NT2/D1 (cell line): ENCODE data around the gene PGA4.
"Not testable (repeated sequence)": the region's sequence is repeated elsewhere in the genome, so short reads cannot be mapped to it uniquely, and the experiment has no call there.

Source experiments
- DNase-seq: peaks from one replicate; pipeline ENCODE4 v3.0.0-alpha.2; 2011; ENCODE audit warnings: low read depth, low spot score
- H3K27me3 ChIP-seq: 2 replicates; pipeline ENCODE4 v1.6.0; 2011; ENCODE audit warnings: mild to moderate bottlenecking; ENCODE audit not compliant: insufficient read length, insufficient read depth
- H3K36me3 ChIP-seq: 2 replicates; pipeline ENCODE4 v1.6.1; 2011; ENCODE audit warnings: mild to moderate bottlenecking, low read length, mixed read lengths; ENCODE audit not compliant: insufficient read depth, insufficient read length
- H3K4me1 ChIP-seq: 2 replicates; pipeline ENCODE4 v1.5.1; 2011; ENCODE audit not compliant: insufficient read depth, insufficient read length
- H3K4me3 ChIP-seq: 2 replicates; pipeline ENCODE4 v1.5.1; 2011; ENCODE audit warnings: low read depth; ENCODE audit not compliant: insufficient read length
- H3K9ac ChIP-seq: 2 replicates; pipeline ENCODE4 v1.6.0; 2011; ENCODE audit warnings: low read depth; ENCODE audit not compliant: insufficient read length
- H3K9me3 ChIP-seq: 2 replicates; pipeline ENCODE4 v1.5.1; 2011; ENCODE audit warnings: mild to moderate bottlenecking, low read length; ENCODE audit not compliant: insufficient read depth
- SUZ12 ChIP-seq: IDR thresholded peaks from 2 replicates; pipeline ENCODE4 v1.6.1; 2011; ENCODE audit not compliant: insufficient read length, insufficient read depth; ENCODE audit errors: extremely low read depth
- YY1 ChIP-seq: IDR thresholded peaks from 2 replicates; pipeline ENCODE4 v1.6.1; 2011; ENCODE audit not compliant: insufficient read length, insufficient read depth
- ZNF274 ChIP-seq: IDR thresholded peaks from 2 replicates; pipeline ENCODE4 v1.6.1; 2011; ENCODE audit warnings: mild to moderate bottlenecking, low read depth, low read length

PGA4 gene

GRCh38 chr11:61222047-61222446 lies at the start of gene PGA4:
PGA4 (plus strand) TSS chr11:61222347; CDS start chr11:61222401, 54 bp downstream.
- H3K4me3 ChIP-seq, DNase-seq, H3K36me3 ChIP-seq, H3K27me3 ChIP-seq, H3K9me3 ChIP-seq, H3K4me1 ChIP-seq, H3K9ac ChIP-seq: not testable (repeated sequence)

DNA sequence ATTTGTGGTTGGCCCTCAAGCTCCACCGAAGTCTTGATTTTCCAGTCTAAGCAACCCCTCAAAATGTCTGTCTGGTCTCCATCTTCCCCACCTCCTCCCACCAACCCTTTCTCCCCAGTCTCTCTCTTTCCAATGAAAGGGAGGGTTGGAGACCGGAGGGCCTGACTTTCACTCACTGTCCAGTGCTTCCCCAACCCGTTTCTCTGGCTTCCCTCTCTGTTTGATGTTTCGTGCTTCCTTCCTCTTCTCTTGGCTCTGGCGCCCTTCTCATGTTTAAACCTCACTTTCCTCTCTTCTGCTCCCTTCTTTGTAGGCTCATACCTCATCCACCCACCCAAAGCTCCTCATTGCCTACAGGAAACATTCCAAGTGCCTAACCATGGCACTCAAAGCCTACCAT lies 49.8 kb upstream of the PGA4 start:
- H3K4me1 ChIP-seq: no peaks in the 10 kb centered on the region
- H3K9ac ChIP-seq: no peak overlapping the region
- TF ChIP-seq ZNF274 (no peak), SUZ12 (no peak), YY1 (no peak)
- H3K4me3 ChIP-seq: no peak overlapping the region
- DNase-seq: no peak
- peaks cover 22% of the 10 kb centered on the region; the same call in 1 of the 2 replicates for H3K9me3 ChIP-seq
- H3K27me3 ChIP-seq: peaks cover 5% of the 10 kb centered on the region
- H3K36me3 ChIP-seq: no peaks in the 10 kb centered on the region

DNA sequence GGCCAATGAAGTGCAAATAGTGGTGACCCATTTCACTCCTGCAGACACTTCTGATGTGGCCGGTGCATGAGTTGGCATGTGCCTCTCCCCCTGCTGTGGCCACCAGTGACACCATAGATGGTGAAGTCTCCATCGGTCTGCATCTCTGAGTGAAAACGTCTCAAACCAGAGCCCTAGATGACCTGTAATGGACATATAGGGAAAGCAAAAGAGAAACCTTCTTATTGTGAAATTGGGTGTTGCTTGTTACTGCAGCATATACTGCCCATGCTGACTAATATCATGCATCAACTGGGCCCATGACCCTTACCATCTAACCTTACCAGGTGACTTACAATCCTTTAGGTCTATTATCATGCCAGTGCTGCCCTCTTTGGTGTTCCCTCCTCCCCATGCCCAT lies 49.3 kb upstream of the PGA4 start:
- DNase-seq: no peak
- Histone ChIP-seq H3K4me1 (no peaks in the 10 kb centered on the region), H3K4me3 (no peak overlapping the region), H3K9me3 (peaks cover 17% of the 10 kb centered on the region; the same call in 1 of the 2 replicates), H3K36me3 (no peaks in the 10 kb centered on the region), H3K9ac (no peak overlapping the region), H3K27me3 (peaks cover 5% of the 10 kb centered on the region)
- TF ChIP-seq YY1 (no peak), ZNF274 (no peak), SUZ12 (no peak)

GRCh38 chr11:61173456-61173855 lies 48.7 kb upstream of the PGA4 start:
- Histone ChIP-seq H3K9me3 (peaks cover 13% of the 10 kb centered on the region; the same call in 1 of the 2 replicates), H3K9ac (no peak overlapping the region), H3K36me3 (no peaks in the 10 kb centered on the region), H3K4me3 (no peak overlapping the region), H3K27me3 (peaks cover 5% of the 10 kb centered on the region), H3K4me1 (no peaks in the 10 kb centered on the region)
- DNase-seq: no peak
- TF ChIP-seq ZNF274 (no peak), YY1 (no peak), SUZ12 (no peak)

DNA sequence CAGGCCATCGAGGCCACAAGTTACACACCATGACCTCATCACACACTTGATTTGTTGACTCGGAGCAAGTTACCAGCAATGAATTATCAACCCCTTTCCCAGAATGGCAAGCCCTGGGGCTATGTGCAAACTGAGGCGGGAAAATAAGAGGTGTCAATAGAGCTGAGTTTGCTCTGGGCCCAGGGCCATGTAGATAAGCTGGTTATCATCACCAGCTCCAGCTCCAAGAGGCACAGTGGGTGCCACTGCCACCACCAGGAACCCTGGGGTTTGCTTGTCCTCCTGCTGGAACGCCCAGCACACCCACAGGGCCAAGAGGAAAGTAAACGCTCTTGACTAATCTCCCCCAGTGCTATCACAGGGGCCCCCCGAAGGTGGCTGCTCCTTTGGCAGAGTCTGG lies 47.9 kb upstream of the PGA4 start:
- Histone ChIP-seq H3K4me3 (no peak overlapping the region), H3K9ac (no peak overlapping the region), H3K9me3 (peaks cover 13% of the 10 kb centered on the region; the same call in 1 of the 2 replicates), H3K36me3 (no peaks in the 10 kb centered on the region), H3K27me3 (peaks cover 5% of the 10 kb centered on the region), H3K4me1 (no peaks in the 10 kb centered on the region)
- no peak for DNase-seq
- TF ChIP-seq YY1 (no peak), ZNF274 (no peak), SUZ12 (no peak)

- TF ChIP-seq YY1 (no peak), SUZ12 (no peak), ZNF274 (no peak)
- no peak for DNase-seq
- H3K4me3 ChIP-seq: no peak overlapping the region
- no peak overlapping the region for H3K9ac ChIP-seq
- H3K27me3 ChIP-seq: peaks cover 5% of the 10 kb centered on the region
- H3K9me3 ChIP-seq: peaks cover 13% of the 10 kb centered on the region; the same call in 1 of the 2 replicates
- no peaks in the 10 kb centered on the region for H3K4me1 ChIP-seq
- H3K36me3 ChIP-seq: no peaks in the 10 kb centered on the region
These were observed 47.2 kb upstream of the PGA4 start for GRCh38 chr11:61174949-61175348.

- no peak overlapping the region for H3K4me3 ChIP-seq
These were observed 45.7 kb upstream of the PGA4 start for GRCh38 chr11:61176446-61176845.

DNA sequence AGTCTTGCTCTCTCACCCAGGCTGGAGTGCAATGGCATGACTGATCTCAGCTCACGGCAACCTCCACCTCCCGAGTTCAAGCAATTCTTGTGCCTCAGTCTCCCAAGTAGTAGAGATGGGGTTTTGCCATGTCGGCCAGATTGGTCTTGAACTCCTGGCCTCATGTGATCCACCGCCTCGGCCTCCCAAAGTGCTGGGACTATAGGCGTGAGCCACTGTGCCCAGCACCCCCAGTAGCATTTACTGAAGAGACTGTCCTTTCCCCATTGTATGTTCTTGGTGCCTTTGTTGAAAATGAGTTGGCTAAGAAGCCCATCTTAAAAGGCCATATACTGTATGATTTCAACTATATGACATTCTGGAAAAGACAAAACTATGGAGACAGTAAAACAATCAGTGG lies 41.9 kb upstream of the PGA4 start:
- not testable (repeated sequence) for H3K9me3 ChIP-seq, H3K9ac ChIP-seq, DNase-seq, H3K4me1 ChIP-seq, H3K4me3 ChIP-seq, H3K36me3 ChIP-seq, H3K27me3 ChIP-seq

More at GRCh38 chr11:61176446-61176845, 45.7 kb upstream of the PGA4 start:
- TF ChIP-seq ZNF274: no peak
- TF ChIP-seq YY1: no peak
- peaks cover 13% of the 10 kb centered on the region; the same call in 1 of the 2 replicates for H3K9me3 ChIP-seq
- no peak overlapping the region for H3K9ac ChIP-seq
- H3K4me1 ChIP-seq: no peaks in the 10 kb centered on the region
- no peak for DNase-seq
- H3K36me3 ChIP-seq: no peaks in the 10 kb centered on the region
- peaks cover 5% of the 10 kb centered on the region for H3K27me3 ChIP-seq
